Measurements from ENCODE around the gene CCDC116.
A peak's percentile ranks its signal among the peaks of the same experiment; 100 is the strongest.
"Not testable (repeated sequence)": the region's sequence is repeated elsewhere in the genome, so short reads cannot be mapped to it uniquely, and the experiment has no call there.

CCDC116 gene

GRCh38 chr22:21611210-21611977, 21.2 kb upstream of the CCDC116 start:
- no peak for DNase-seq

- DNase-seq, result no peak
Measured at GRCh38 chr22:21612858-21613257, 19.7 kb upstream of the CCDC116 start.

GRCh38 chr22:21613553-21614233, 18.9 kb upstream of the CCDC116 start:
- DNase-seq, result no peak

DNA sequence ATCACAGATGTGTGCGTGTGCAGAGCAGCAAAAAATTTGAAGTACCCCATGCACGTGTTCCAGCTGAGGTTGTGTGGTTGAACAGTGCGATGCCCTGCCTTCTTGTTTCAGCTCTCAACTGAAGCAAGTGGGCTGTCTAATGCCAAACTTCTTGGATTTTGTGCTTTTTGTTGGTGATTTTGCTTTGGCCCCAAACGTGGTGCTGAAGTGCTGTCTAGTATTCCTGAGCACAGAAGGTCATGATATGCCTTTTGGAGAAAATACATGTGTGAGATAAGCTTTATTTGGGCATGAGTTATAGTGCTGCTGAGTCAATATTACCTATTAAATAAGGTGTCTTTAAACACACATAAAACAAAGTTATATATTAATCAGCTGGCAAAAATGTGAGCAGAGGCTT, 16.8 kb upstream of the CCDC116 start:
- DNase-seq, result no peak

GRCh38 chr22:21617337-21617736, 15.2 kb upstream of the CCDC116 start:
- DNase-seq, result not testable (repeated sequence)

DNA sequence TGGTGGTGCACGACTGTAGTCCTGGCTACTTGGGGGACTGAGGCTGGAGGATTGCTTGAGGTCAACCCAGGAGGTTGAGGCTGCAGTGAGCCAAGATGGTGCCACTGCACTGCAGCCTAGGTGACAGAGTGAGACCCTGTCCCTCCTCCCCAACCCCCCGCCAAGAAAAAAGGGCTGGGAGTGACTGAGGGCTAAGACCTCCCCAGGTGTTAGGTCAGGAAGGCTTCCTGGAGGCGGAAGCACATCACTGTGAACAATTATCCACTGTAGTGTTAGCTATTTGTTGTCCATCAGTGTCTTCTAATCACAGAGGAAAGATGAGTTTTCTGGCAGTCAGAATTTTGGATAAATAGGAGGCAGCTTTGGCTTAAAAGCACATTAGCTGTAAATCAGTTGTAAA, 11.5 kb upstream of the CCDC116 start:
- DNase-seq, result no peak

DNA sequence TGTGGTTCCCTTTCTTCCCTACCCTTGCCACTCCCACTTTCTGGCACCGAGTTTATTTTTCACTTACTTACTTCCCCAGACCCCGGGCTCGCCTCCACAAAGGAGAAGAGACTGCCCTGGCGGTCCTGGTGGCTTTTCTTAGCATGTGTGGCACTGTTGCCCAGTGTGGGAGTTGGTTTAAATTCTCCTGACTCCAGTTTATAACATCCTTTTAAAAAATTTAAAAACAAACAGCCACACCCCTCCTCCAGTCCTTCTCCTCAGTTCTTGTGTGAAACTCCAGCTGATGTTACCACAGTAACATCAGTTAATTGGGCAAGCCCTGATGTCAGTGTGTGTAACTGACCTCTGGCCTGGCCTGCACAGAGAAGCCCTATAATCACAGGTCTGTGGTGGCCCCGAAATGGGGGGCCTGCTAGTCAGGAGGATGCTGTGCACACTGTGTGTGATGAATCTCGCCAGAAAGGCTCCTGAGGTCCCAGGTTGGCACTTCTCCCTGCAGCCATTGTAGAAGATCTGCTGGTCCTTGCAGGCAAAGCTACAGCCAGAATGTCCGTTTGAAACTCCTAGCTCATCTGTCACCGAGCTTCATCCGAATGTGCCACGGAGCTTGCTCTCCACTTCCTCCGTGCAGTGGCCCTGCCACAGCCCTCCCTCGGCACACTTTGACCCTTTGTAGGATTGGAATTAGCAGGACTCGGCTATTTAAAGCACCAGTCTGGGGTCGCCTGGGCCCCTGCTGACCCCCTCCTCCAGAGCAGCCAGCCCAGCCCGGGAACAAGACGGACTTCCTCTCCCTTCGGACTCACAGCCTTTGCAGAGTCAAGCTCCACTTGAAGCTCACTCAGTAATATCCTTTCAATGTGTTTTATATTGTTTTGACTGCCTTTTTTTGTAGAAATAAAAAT, 10.3 kb upstream of the CCDC116 start:
- DNase-seq, result peak; percentile 74

GRCh38 chr22:21622919-21623647, 9.5 kb upstream of the CCDC116 start:
- DNase-seq, result no peak

DNA sequence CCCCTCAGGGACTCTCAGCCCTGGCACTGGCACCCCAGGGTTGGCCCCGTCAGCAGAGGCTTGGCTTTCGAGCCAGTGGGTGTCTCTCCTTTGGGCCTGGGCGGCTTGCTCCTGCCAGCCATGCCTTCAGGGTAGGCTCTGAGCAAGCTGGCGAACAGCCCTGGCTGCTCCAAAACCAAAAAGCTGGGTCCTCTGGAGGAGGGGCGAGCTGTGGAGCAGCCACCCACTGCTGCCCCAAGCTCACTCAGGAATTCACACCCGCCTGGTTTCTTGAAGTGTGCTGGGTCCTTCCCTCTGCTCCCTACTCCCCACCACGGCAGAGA, 9.0 kb upstream of the CCDC116 start:
- DNase-seq, result no peak

- no peak for DNase-seq
Measured at GRCh38 chr22:21624120-21624879, 8.3 kb upstream of the CCDC116 start.

- DNase-seq, result no peak
Measured at GRCh38 chr22:21624880-21625791, 7.4 kb upstream of the CCDC116 start.

DNA sequence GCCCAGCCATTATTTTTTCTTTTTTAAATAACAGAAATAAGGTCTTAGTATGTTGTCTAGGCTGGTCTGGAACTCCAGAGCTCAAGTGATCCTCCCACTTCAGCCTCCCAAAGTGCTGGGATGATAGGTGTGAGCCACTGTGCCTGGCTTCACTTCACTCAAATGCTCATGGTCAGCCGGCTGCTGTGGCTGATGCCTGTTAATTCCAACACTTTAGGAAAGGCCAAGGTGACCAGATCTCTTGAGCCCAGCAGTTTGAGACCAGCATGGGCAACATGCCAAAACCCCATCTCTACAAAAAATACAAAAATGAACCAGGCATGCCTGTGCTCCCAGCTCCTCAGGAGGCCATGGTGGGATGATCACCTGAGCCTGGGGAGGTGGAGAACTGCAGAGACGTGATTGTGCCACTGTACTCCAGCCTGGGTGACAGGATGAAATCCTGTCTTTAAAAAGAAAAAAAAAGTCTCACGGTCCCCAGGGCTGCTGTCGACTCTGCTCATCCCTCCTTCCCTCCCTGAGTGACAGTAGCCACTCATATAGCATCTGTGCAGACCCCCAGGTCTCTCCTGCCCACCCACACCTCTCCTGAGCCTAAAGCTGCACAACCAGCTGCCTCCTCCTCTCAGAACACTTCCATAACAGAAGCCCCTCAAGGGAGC, 6.4 kb upstream of the CCDC116 start:
- no peak for DNase-seq

DNA sequence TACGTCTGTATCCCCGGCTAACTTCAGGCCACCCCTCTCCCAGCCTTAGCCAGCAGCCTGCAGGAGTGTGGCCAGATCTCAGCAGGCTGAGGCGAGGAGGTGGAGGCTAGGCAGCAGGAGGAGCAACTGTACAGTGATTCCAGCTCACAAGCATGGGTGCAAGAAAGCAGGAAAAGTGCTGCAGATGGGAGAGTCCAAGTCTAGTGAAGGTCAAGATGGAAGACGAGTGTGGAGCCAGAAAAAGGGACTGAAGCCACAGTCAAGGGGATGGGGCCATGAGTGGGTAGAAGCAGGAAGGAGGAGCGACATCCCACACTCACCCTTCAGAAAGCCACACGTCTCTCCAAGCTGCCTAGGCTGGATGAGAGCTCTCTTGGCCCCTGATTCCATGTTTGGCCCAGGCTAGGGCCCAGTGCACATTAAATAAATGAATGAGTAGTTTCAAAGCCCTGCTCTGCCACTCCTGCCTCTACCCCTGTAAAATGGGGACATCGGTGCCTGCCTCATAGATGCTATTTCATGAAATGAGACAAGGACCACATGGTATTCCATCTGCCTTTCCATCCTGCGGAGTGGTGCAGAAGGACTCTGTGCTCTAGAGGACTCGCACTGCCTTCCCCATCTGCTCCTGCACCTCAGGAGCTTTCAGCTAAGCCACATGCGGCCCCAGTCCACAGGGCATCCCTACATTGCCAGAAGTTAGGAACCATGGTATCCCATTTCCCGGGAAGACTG, 5.7 kb upstream of the CCDC116 start:
- DNase-seq, result no peak

DNA sequence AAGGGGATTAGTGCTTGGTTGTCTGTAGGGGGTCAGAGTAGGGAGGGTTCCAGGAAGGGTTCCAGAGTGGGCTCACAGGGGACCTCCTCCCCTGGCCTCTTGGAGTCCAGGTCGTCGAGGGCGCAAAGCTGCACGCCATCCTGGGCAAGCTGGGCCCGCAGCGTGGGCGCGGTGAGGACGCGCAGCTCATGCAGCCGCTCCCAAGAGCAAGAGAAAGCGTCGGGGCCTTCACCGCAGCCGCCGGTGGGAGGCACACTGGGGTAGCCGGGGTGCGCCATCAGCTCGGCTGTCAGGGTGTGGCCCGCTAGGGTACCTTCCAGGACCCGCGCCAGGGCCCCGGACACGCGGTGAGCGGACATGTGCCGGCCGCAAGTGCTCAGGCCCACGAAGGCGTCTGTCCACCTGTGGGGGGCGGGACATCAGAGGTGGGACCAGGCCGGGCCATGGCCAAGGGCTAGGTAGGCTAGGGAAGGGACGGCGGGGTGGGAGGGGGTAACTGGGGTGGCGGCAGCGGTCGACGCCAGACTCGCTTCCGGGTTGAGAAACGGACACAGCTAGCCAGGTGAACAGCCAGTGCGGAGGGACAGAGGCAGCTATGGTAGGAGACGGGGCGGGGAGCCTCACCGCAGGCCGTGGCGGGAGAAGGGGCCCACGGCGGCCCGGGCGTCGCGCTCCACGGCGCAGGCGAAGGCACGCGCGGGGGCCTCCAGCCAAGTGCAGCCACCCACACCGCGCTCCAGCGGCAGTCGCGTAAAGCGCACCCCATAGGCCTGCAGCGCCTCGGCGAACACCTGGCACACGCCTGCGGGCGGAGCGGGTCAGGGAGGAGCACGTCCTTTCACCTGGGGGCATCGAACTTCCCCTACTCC, 3.9 kb upstream of the CCDC116 start:
- no peak for DNase-seq

- DNase-seq, result peak; percentile 90
Measured at GRCh38 chr22:21629255-21630149, 3.1 kb upstream of the CCDC116 start, which contains the start of gene YDJC. Gene YDJC, minus strand, starts transcription at chr22:21630022. Its CDS starts 8 bp downstream, at chr22:21630014.

DNA sequence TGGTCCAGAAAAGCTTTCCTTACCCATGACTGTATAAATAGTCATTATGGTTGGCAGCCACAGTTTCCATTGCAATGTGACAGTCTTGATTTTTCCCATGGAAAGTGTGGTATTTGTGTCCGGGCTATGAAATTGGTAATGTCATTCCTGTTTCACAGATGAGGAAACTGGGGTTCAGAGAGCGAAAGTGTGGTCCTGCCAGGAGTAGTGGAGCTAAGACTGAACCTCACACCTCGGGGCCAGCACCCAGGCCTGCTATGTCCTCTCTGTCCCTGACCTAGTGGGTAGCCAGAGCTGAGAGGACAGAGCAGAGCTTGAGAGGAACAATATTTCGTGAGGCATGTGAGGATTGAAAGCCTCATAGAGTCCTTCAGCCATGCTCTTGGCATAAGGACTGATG, 1.5 kb upstream of the CCDC116 start:
- DNase-seq, result no peak

- DNase-seq, result no peak
Measured at GRCh38 chr22:21632931-21633330, 371 bp downstream of the CCDC116 start.

DNA sequence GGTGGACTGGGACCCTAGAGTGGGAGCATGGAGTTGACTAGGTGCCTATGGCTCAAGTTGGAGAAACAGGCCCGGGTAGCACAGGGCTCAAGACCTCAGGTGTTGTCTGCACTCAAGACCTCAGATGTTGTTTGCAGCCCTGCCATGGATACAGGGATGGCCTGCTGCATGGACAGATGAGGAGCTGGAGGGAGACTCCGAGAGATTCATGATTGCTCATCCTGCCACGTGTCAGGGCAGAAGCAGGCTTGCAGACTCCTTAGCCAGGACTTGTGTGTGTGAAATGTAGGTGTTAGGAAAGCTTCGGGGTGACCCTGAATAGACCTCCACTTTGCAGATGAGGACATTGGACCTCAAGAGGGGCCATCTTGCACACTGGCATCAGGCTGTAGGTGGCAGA, 921 bp downstream of the CCDC116 start:
- no peak for DNase-seq

Measured in inflammatory macrophage treated with lipopolysaccharide for 4 hours (primary cell).